NT2/D1 (cell line): ENCODE measurements around the gene CGB1.

Source experiments
- SUZ12 ChIP-seq: IDR thresholded peaks from 2 replicates; pipeline ENCODE4 v1.6.1; 2011; ENCODE audit not compliant: insufficient read length, insufficient read depth; ENCODE audit errors: extremely low read depth
- YY1 ChIP-seq: IDR thresholded peaks from 2 replicates; pipeline ENCODE4 v1.6.1; 2011; ENCODE audit not compliant: insufficient read length, insufficient read depth
- ZNF274 ChIP-seq: IDR thresholded peaks from 2 replicates; pipeline ENCODE4 v1.6.1; 2011; ENCODE audit warnings: mild to moderate bottlenecking, low read depth, low read length

DNA sequence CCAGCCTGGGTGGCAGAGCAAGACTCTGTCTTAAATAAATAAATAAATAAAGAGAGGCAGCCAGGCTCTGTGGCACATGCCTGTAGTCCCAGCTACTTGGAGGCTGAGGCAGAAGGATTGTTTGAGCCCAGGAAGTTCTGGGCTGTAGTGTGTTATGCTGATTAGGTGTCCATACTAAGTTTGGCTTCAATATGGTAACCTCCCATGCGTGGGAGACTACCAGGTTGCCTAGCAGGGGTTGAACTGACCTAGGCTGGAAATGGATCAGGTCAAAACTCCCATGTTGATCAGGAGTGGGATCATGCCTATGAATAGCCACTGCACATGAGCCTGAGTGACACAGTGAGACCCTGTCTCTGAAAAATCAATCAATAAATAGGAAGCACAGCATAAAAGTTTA lies 44.6 kb upstream of the CGB1 start:
- TF ChIP-seq ZNF274 (no peak), SUZ12 (no peak), YY1 (no peak)
